ENCODE data around the gene PATZ1. TPM values are rescaled to one million over a fixed set of nuclear protein-coding genes. Genes with fewer than 3 reads are reported as not detected.

The PATZ1 gene
- total and polyA plus RNA-seq, 2 experiments from 2014 or later: 23.8 to 25.1 TPM

DNA sequence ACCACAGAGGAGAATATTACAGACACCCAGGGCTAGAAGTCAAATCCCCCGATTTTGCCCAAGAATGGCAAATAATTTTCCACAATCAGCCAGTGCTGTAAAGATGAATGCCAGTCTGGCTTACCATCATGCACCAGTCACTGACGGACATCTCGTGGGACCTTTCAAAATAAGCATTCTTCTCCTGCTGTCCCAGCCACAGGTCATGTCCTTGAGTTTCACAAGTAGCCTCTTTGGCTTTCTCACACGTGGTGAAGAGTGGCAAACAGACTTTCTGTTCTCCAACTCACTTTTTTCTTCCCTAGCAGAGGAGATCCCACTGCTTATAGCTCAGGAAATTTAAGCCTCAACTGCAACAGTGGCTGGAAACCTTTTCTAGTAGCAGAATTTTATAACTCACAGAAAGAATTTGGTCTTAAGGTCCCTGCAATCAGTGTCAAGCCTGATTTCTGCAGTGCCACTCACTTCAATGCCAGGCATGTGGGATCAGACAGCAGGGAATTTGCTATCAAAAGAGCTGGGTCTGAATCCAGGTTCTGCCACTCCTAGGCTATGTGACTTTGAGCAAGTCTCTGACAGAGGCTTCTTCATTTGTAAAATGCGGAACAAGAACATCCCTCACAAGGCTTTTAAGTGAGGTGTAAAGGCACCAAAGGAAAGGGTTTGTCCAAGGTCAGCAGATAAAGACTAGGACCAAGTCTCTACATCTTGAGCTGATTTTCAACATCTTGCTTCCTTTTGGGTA is 57.5 kb downstream of the PATZ1 start:
- WGBS (ENCODE audit: low lambda C conversion rate, missing lambda C conversion rate): 78% methylated on average over 5 of the region's 5 CpGs
- no peak for TF ChIP-seq EZH2 (IDR thresholded peaks at IDR 0.05; ENCODE audit: borderline replicate concordance)
- TF ChIP-seq EZH2phosphoT487 (IDR thresholded peaks at IDR 0.05; ENCODE audit: low read depth, severe bottlenecking, unreplicated experiment): no peak
- TF ChIP-seq, protein P1, sequence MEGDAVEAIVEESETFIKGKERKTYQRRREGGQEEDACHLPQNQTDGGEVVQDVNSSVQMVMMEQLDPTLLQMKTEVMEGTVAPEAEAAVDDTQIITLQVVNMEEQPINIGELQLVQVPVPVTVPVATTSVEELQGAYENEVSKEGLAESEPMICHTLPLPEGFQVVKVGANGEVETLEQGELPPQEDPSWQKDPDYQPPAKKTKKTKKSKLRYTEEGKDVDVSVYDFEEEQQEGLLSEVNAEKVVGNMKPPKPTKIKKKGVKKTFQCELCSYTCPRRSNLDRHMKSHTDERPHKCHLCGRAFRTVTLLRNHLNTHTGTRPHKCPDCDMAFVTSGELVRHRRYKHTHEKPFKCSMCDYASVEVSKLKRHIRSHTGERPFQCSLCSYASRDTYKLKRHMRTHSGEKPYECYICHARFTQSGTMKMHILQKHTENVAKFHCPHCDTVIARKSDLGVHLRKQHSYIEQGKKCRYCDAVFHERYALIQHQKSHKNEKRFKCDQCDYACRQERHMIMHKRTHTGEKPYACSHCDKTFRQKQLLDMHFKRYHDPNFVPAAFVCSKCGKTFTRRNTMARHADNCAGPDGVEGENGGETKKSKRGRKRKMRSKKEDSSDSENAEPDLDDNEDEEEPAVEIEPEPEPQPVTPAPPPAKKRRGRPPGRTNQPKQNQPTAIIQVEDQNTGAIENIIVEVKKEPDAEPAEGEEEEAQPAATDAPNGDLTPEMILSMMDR (IDR thresholded peaks at IDR 0.05; ENCODE audit: poor library complexity): no peak
- no peak overlapping the region for H2AFZ ChIP-seq
- H3K4me1 ChIP-seq (ENCODE audit: insufficient read depth): peaks cover 31% of the 10 kb centered on the region
- H3K4me3 ChIP-seq: no peak overlapping the region
- no peak for DNase-seq (ENCODE audit: low spot score)
- no peaks in the 10 kb centered on the region for H4K20me1 ChIP-seq (ENCODE audit: insufficient read depth, poor library complexity, severe bottlenecking)
- H3K4me2 ChIP-seq: no peak overlapping the region
- no peaks in the 10 kb centered on the region for H3K27me3 ChIP-seq
- H3K9me2 ChIP-seq (replicated peaks; ENCODE audit: insufficient read depth): no peaks in the 10 kb centered on the region
- H3K27ac ChIP-seq: no peak overlapping the region
- H3K36me3 ChIP-seq (replicated peaks; ENCODE audit: insufficient read depth, low read depth): no peaks in the 10 kb centered on the region
- H3K79me2 ChIP-seq: no peaks in the 10 kb centered on the region
- no peaks in the 10 kb centered on the region for H3K9me3 ChIP-seq (ENCODE audit: low read depth)

- Histone ChIP-seq H3K27ac (no peak overlapping the region), H3K9me3 (ENCODE audit: low read depth) (no peaks in the 10 kb centered on the region), H3K4me1 (ENCODE audit: insufficient read depth) (peaks cover 30% of the 10 kb centered on the region), H2AFZ (no peak overlapping the region), H3K79me2 (no peaks in the 10 kb centered on the region), H3K4me2 (no peak overlapping the region), H3K9me2 (replicated peaks; ENCODE audit: insufficient read depth) (no peaks in the 10 kb centered on the region), H3K4me3 (no peak overlapping the region), H3K36me3 (replicated peaks; ENCODE audit: insufficient read depth, low read depth) (no peaks in the 10 kb centered on the region), H3K27me3 (no peaks in the 10 kb centered on the region), H4K20me1 (ENCODE audit: insufficient read depth, poor library complexity, severe bottlenecking) (no peaks in the 10 kb centered on the region)
- DNase-seq (ENCODE audit: low spot score): no peak
- TF ChIP-seq EZH2phosphoT487 (IDR thresholded peaks at IDR 0.05; ENCODE audit: low read depth, severe bottlenecking, unreplicated experiment): no peak
- TF ChIP-seq EZH2 (IDR thresholded peaks at IDR 0.05; ENCODE audit: borderline replicate concordance): no peak
- TF ChIP-seq, protein P1 (IDR thresholded peaks at IDR 0.05; ENCODE audit: poor library complexity): no peak
- WGBS (ENCODE audit: low lambda C conversion rate, missing lambda C conversion rate): 98% methylated on average over 6 of the region's 6 CpGs
Observed at GRCh38 chr22:31287818-31288495, 58.2 kb downstream of the PATZ1 start.

DNA sequence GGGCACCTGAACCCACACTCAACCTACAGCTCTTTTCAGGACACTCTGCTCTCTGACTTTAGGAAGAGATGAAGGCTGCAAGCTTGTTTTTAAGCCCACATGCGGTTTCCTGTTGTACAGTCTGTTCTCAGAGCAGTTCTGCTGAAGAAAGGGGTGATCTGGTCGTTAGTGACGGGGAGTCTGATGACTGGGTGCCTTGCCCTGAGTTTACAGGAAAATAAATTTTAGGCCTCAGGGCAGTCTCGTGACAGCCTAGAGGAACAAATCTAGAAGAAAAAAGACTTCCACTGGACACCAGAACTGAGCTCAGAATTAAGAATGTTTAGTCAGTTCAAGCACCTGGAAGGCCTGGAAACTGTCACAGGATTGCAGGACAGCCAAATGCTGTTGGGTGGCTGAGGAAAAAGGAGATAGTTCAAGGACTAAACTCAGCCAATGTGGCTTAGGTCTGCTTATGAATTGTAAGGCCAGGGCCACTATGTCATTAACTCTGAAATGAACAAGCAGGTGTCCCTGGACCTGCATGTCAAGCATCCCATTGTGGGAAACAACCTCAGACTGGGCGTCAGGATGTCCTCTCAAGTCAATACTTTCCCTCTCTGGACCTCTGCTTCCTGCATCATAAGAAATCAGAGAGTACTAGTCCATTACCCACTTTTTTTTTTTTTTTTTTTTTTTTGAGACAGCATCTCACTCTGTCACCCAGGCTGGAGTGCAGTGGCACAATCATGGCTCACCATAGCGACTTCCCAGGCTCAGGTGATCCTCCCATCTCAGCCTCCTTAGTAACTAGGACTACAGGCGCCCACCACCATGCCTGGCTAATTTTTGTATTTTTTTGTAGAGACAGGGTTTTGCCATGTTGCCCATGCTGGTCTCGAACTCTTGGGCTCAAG is 59.5 kb downstream of the PATZ1 start:
- no peak overlapping the region for H3K4me3 ChIP-seq
- WGBS (ENCODE audit: low lambda C conversion rate, missing lambda C conversion rate): 80% methylated on average over 8 of the region's 8 CpGs
- H3K4me1 ChIP-seq (ENCODE audit: insufficient read depth): peaks cover 21% of the 10 kb centered on the region
- no peaks in the 10 kb centered on the region for H3K27me3 ChIP-seq
- no peaks in the 10 kb centered on the region for H3K79me2 ChIP-seq
- peak overlapping the region; percentile 17 for H3K27ac ChIP-seq
- H3K4me2 ChIP-seq: no peak overlapping the region
- no peaks in the 10 kb centered on the region for H3K36me3 ChIP-seq (replicated peaks; ENCODE audit: insufficient read depth, low read depth)
- H4K20me1 ChIP-seq (ENCODE audit: insufficient read depth, poor library complexity, severe bottlenecking): no peaks in the 10 kb centered on the region
- H2AFZ ChIP-seq: no peak overlapping the region
- no peaks in the 10 kb centered on the region for H3K9me3 ChIP-seq (ENCODE audit: low read depth)
- no peaks in the 10 kb centered on the region for H3K9me2 ChIP-seq (replicated peaks; ENCODE audit: insufficient read depth)
- TF ChIP-seq EZH2 (IDR thresholded peaks at IDR 0.05; ENCODE audit: borderline replicate concordance) (no peak), EZH2phosphoT487 (IDR thresholded peaks at IDR 0.05; ENCODE audit: low read depth, severe bottlenecking, unreplicated experiment) (no peak)
- TF ChIP-seq, protein P1 (IDR thresholded peaks at IDR 0.05; ENCODE audit: poor library complexity): no peak
- no peak for DNase-seq (ENCODE audit: low spot score)
